ENCODE measurements around the gene SLCO1C1.

DNA sequence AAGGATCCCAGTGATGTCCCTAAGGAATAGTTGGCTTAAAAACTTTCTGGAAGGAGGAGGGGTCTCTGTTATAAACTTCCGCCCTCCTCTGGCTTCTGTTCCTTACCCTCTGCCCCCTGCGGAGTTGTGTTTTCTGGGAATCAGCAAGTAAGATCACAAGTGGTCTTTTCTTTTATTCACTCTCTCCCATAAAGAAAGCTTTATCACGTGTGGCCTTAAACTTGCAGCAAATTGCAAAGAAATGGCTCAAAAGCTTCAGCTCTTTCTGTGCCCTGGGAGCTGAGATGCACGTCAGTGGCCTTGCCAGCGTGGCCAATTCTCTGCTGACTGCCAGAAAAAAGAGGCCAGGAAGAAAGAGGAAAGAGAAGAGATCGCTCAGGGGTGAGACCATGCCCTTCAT is at the start of gene SLCO1C1:
- TF ChIP-seq TAF1 (IDR thresholded peaks at IDR 0.05; ENCODE audit: low read depth, low read length) (no peak), POLR2AphosphoS5 (IDR thresholded peaks at IDR 0.05; ENCODE audit: low read depth, low read length) (no peak), POLR2A (IDR thresholded peaks at IDR 0.05; ENCODE audit: low read depth, low read length) (no peak), SPI1 (IDR thresholded peaks at IDR 0.05; ENCODE audit: low read depth, low read length) (no peak)
